ENCODE results near the gene INHBC.

INHBC gene

DNA sequence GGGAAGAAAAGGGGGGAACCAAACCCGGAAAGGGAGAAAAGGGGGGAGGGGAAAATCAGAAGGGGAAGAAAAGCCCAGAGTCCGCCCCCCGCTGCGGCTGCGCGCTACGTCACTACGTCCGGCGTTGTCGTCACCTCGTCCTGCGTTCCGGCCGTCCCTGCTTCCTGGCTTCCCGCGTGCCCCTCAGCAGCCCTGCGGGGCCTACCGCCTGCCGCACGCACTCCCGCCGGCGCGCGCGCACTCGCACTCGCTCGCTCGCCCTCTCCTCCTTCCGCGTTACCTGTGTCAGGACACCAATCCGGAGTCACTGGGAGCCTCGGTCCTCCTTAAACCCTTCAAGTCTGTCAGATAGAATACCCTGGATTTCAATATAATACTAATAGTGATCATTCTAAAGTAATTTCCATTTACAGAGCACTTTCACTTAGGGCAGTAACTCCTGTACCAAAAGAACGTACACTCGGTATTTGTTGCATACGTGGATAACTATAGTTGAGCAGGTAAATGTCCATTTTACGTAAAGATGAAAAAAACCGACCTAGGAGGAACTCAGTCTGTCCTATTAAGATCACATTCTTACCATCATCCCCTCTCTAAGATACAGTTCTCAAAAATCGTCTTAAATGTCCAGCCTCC lies 3.5 kb upstream of the INHBC start, which contains the start of gene R3HDM2:
Gene R3HDM2 (minus strand): TSS at position 113 of the 636 bp plus-strand sequence. CDS start 120,615 bp downstream, outside the sequence.
- Histone ChIP-seq H3K4me3 (replicated peaks; ENCODE audit: insufficient read depth, low read length) (peak within 1 kb of the TSS; percentile 58), H3K27ac (replicated peaks) (peak within 1 kb of the TSS; percentile 89), H3K27me3 (ENCODE audit: insufficient read depth, poor library complexity, severe bottlenecking) (no peaks in the 10 kb centered on the region)
- TF ChIP-seq POLR2AphosphoS5 (IDR thresholded peaks at IDR 0.05; ENCODE audit: low read depth), result peak; percentile 99
- TF ChIP-seq, protein P1, sequence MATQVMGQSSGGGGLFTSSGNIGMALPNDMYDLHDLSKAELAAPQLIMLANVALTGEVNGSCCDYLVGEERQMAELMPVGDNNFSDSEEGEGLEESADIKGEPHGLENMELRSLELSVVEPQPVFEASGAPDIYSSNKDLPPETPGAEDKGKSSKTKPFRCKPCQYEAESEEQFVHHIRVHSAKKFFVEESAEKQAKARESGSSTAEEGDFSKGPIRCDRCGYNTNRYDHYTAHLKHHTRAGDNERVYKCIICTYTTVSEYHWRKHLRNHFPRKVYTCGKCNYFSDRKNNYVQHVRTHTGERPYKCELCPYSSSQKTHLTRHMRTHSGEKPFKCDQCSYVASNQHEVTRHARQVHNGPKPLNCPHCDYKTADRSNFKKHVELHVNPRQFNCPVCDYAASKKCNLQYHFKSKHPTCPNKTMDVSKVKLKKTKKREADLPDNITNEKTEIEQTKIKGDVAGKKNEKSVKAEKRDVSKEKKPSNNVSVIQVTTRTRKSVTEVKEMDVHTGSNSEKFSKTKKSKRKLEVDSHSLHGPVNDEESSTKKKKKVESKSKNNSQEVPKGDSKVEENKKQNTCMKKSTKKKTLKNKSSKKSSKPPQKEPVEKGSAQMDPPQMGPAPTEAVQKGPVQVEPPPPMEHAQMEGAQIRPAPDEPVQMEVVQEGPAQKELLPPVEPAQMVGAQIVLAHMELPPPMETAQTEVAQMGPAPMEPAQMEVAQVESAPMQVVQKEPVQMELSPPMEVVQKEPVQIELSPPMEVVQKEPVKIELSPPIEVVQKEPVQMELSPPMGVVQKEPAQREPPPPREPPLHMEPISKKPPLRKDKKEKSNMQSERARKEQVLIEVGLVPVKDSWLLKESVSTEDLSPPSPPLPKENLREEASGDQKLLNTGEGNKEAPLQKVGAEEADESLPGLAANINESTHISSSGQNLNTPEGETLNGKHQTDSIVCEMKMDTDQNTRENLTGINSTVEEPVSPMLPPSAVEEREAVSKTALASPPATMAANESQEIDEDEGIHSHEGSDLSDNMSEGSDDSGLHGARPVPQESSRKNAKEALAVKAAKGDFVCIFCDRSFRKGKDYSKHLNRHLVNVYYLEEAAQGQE (IDR thresholded peaks at IDR 0.05; ENCODE audit: insufficient replicate concordance, low read depth), result no peak
- DNase-seq (ENCODE audit: low read depth in 1 of 2, low spot score in 1 of 2), result peak; percentile 90 to 97

DNA sequence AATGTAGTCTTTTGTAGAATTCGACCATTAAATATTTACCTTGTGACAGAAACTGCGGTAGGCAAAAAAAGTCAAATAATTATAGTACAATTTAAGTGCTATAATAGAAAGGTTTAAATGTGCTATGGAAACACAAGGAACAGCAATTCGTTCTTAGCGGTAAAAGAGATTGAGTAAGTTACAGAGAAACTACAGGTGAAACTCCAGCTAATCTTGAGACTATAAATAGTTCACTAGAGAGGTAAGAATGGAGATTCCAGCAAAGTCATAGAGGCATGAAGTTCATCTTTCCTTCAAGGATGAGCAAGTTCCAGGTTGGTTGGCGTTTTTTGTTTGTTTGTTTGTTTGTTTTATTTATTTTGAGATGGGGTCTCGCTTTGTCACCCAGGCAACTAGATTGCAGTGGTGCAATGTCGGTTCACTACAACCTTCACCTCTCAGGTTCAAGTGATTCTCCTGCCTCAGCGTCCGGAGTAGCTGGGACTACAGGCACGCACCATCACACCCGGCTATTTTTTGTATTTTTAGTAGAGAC lies 2.9 kb upstream of the INHBC start:
- H3K4me3 ChIP-seq (replicated peaks; ENCODE audit: insufficient read depth, low read length), result no peak overlapping the region
- H3K27me3 ChIP-seq (ENCODE audit: insufficient read depth, poor library complexity, severe bottlenecking), result no peaks in the 10 kb centered on the region
- no peak for DNase-seq (ENCODE audit: low read depth in 1 of 2, low spot score in 1 of 2)
- TF ChIP-seq, protein P1 (IDR thresholded peaks at IDR 0.05; ENCODE audit: insufficient replicate concordance, low read depth), result no peak
- TF ChIP-seq, protein P2, sequence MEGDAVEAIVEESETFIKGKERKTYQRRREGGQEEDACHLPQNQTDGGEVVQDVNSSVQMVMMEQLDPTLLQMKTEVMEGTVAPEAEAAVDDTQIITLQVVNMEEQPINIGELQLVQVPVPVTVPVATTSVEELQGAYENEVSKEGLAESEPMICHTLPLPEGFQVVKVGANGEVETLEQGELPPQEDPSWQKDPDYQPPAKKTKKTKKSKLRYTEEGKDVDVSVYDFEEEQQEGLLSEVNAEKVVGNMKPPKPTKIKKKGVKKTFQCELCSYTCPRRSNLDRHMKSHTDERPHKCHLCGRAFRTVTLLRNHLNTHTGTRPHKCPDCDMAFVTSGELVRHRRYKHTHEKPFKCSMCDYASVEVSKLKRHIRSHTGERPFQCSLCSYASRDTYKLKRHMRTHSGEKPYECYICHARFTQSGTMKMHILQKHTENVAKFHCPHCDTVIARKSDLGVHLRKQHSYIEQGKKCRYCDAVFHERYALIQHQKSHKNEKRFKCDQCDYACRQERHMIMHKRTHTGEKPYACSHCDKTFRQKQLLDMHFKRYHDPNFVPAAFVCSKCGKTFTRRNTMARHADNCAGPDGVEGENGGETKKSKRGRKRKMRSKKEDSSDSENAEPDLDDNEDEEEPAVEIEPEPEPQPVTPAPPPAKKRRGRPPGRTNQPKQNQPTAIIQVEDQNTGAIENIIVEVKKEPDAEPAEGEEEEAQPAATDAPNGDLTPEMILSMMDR (IDR thresholded peaks at IDR 0.05; ENCODE audit: insufficient read depth, low read length), result no peak
- TF ChIP-seq POLR2AphosphoS5 (IDR thresholded peaks at IDR 0.05; ENCODE audit: low read depth) (no peak), GABPA (IDR thresholded peaks at IDR 0.05; ENCODE audit: low read depth) (no peak), SPI1 (IDR thresholded peaks at IDR 0.05; ENCODE audit: borderline replicate concordance, low read depth) (no peak)
- peak overlapping the region; percentile 79 for H3K27ac ChIP-seq (replicated peaks)

DNA sequence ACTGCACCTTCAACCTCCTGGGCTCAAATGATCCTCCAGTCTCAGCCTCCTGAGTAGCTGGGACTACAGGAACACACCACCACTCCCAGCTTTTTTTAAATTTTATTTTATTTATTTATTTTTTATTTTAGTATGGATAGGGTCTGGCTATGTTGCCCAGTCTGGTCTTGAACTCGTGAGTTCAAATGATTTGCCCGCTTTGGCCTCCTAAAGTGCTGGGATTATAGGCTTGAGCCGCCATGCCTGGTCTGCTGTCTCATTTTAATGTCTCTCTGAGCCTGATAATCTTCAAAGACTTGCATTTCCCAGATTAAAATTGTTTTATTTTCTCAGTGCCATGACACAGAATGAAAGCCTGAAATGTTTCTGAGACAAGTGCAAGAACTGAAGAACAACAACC lies 1.2 kb upstream of the INHBC start:
- DNase-seq (ENCODE audit: low read depth in 1 of 2, low spot score in 1 of 2), result no peak
- TF ChIP-seq, protein P1 (IDR thresholded peaks at IDR 0.05; ENCODE audit: insufficient replicate concordance, low read depth), result no peak
- TF ChIP-seq SPI1 (IDR thresholded peaks at IDR 0.05; ENCODE audit: borderline replicate concordance, low read depth), result no peak
- TF ChIP-seq, protein P2 (IDR thresholded peaks at IDR 0.05; ENCODE audit: insufficient read depth, low read length), result no peak
- TF ChIP-seq POLR2AphosphoS5 (IDR thresholded peaks at IDR 0.05; ENCODE audit: low read depth), result no peak
- no peak for TF ChIP-seq GABPA (IDR thresholded peaks at IDR 0.05; ENCODE audit: low read depth)
- H3K27me3 ChIP-seq (ENCODE audit: insufficient read depth, poor library complexity, severe bottlenecking), result no peaks in the 10 kb centered on the region

More for the DNA sequence above, 1.2 kb upstream of the INHBC start:
- Histone ChIP-seq H3K4me3 (replicated peaks; ENCODE audit: insufficient read depth, low read length) (no peak overlapping the region), H3K27ac (replicated peaks) (no peak overlapping the region)

All from HL-60 (cell line).